Caki2 (cell line): Measurements from ENCODE around the gene MYG1. TPM values are rescaled to one million over a fixed set of nuclear protein-coding genes. Genes with fewer than 3 reads are reported as not detected.
A peak's percentile ranks its signal among the peaks of the same experiment; 100 is the strongest.
"Not testable (repeated sequence)": the region's sequence is repeated elsewhere in the genome, so short reads cannot be mapped to it uniquely, and the experiment has no call there.

Experiments
- DNase-seq: peaks from one replicate; pipeline ENCODE4 v3.0.0-alpha.2; 2015; ENCODE audit warnings: low read depth
- in situ Hi-C: cut with HindIII; loops from 2 replicates; pipeline ENCODE4 v1.10.0; 2016; ENCODE audit warnings: low sequenced_read_pairs, low pct_unique_long_range_greater_than_20kb, mixed read lengths
- total RNA-seq: library from RNA; depleted of rRNA; stranded (reverse); fragments of >200 nt; shearing (Covaris generic); gene quantifications from 2 replicates; pipeline ENCODE4 v1.2.3, GENCODE V29; 2014; ENCODE audit warnings: low replicate concordance

Gene MYG1
- total RNA-seq, 1 experiment from 2014 or later: 89.8 TPM

DNA sequence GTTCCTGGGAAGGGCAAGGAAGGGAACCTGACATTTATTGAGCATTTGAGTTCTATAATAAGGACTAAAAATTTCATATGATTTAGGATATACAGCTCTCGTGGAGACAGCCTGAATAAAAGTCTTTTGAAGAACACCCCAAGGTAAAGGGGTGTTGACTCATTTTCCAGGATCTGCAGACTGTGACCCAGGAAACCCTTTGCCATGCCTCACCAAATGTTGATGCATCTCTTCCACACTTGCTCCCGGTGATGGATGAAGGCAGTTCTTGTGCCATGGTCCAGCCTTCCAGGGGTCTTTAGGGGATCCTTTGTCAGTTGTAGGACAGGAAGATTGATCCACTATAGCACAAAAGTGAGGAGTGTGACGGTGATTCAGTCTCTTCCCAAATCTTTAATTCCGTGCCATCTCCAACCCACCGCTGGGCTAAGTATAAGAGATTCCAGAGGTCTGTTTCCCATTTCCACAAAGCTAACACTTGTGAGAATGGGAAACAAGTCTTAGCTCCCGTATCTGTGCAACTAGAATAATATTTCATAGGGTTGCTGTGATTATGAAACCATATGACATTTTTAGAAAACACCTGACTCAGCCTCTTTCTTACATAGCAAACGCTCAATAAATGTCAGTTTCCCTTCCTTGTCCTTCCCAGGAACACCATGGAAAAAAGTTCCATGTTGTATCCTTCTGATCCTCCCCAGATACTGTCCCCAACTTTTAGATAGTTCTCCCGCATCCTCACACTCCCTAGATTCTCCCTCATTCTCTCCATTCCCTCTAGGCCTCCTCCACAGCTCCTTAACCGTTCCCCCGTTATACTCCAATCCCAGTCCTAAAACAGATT is 21.1 kb downstream of the MYG1 start:
- no peak for DNase-seq
- in situ Hi-C loops: no loop called here

DNA sequence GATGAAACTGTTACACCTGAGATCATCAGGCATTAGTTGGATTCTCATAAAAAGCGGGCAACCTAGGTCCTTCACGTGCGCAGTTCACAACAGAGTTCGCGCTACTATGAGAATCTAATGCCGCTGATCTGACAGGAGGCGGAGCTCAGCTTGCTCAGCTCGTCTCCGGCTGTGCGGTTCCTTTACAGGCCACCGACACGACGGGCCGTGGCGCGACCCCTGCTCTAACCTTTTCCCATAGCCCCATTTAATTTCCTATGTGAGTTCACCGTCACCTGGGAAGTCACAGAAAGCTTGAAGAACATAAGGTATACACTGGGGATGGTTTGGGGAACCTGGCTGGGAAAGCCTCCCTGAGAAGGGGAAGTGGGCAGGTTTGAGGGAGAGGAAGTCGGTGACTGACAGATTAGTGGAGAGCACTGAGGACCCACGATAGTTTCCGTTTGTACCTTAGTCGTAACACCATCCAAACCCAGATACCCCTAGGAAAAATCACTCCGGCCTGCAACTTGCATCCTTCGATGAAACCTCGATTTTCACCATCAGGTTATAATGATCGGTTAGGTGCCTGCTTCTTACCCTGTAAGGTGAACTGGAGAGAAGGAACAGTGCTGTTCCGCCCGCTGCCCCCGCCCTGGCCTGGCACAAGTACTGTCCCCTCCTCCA is 24.8 kb downstream of the MYG1 start:
- in situ Hi-C loops: no loop called here
- no peak for DNase-seq

DNA sequence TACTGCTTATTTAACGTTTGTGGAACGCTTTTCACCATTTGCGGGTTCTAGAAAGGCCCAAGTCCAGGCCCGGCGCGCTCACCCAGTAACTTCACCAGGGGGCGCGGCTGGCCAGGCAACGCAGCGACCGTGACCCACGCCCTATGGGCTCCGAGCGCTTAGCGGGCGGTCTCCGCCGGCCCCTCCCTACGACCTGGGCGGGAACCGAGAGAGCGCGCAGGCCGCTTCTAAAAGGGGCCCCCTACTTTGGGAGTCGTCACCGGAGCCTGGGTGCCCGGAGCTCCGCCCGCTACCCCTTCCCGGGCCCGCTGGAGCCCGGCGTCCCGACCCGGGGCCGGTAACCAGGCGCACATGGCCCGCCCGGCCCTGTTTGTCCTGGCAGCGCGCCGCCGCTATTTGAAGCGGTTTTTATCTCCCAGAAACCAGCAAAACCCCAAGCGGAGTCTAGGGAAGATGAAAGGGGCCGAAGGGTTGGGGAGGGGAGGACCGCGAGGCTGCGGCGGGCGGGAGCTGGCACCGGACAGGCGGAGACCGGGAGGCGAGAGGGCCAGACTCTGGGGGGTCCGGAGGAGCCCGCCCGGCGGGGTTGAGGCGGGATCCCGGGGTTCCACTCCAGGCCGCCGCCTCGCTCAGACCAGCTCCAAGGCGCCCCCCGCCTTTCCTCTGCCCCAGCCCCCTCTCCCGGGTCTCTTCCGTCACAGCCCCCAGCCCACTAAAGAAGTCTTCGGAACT is 25.4 kb downstream of the MYG1 start:
- DNase-seq: peak; percentile 93
- in situ Hi-C loops: no loop called here

DNA sequence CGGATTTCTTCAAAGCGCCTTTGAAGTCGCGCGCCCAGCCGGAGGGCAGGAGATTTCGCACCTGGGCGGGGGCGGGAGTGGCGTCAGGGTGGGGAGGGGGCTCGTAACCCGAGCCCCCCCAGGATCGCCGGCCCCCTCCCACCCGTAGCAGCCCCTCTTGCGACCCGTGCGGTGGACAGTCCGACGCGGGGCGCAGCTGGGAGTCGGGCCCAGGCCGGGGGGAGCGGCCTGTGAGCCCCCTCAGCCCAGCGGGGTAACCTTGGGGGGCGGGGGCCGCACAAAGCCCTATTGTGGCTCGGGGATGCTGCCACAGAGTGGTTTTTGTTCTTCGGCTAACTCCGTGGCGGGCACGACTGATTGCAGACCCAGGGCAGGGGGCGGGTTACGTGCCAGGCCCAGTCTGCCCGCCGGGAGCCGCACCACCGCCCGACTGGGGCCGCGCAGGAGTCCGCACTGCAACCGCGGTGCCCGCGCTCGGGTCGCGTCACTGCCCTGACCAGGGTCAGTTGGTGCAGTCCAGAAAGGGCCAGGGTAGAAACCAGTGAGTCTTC is 26.1 kb downstream of the MYG1 start:
- no peak for DNase-seq
- in situ Hi-C loops: no loop called here

DNA sequence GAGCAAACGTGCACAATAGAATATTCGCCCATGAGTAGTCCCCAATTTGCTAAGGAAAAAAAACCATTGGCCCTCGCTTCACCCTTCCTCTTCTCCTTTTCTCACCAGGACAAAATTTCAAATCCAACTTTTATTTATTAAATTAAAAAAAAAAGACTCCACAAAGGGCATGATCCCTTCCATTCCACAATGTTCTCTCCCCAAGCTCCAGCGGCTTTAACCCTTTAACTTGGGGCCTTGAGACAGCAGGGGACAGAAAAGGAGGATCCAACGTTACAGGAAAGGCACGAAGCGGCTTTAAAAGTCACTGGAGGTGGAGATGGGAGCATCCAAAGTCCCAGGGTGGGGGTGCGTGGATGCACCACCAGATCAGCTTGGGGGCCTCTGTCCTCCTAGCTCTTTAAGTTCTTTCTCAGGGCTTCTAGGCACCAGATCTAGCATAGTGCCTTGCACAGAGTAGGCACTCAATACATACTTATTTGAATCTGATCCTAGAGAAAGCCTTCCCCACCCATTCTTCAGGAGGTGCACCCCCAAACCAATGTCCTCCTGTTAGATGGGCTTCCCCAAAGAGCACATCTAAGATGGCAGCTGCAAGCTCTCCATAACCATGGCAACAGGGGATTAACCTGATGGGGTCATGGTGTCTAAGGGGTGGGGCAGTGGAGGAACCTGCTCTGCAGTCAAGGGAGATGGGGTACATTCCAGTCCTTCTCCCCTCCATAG is 27.1 kb downstream of the MYG1 start:
- in situ Hi-C loops: no loop called here

DNA sequence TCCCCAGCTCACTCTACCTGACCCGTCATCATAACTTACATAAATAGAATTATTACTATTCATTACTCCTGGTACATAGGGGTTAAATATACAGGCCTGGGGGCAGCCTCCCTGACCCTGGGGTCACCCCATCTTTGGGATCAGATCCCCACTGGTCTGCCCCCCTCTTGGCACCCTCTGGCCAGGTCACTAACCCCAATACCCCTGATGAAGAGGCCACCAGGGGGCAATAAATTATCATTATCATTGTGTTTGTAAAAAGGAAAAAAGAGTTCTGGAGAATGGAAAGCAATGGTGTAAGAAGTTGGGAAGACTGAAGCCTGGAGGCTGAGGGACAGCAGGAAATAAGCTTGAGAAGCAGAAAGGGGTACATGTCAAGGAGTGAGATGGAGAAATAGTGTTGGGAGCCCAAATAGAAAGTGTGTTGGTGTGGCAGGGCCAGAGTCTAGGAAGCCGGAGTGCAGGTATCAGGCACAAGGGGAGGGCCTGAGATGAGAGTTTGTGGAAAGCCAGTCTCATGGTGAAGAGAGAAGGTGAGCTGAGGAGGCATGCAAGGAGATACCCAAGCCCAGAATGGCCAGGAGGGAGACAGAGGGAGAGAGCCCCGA is 28.0 kb downstream of the MYG1 start:
- in situ Hi-C loops: no loop called here
- peak; percentile 45 for DNase-seq

More for the DNA sequence above, 27.1 kb downstream of the MYG1 start:
- DNase-seq: no peak

DNA sequence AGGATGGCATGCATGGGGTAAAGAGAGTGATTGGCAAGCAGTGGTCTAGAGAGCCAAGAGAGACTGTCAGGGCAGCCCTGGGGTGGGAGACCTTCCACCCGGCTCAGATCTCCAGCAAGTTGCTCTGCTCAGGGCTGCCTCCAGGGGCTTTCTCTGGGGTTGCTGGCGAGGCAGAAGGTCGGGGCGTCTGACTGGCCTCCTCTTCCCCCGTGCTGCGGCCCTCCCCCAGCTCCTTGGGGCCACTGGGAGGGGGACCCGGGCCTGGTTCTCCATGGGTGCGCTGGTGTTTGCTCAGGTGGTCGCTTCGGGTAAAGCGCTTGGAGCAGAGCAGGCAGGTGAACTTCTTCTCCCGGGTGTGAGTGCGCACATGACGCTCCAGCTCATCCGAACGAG is 28.5 kb downstream of the MYG1 start:
- DNase-seq: no peak
- in situ Hi-C loops: no loop called here

DNA sequence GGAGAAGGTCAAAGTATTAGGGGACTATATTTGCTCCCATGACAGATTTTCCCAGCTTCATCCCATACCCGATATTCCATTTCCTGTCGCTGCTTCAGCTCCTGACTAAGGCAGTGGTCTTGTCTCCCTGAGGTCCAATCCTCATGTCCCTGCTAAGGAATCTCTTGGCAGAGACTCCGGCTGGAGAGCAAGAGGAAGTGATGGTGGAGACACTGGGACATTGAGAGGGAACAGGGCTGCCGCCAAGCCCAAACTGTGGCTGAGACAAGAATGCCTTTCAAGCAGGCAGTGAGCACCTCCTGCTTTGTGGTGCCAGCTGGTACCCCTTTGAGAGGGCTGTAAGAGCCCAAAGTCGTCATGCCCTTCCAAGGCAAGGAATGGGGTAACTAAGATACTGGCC is 31.2 kb downstream of the MYG1 start:
- in situ Hi-C loops: no loop called here

DNA sequence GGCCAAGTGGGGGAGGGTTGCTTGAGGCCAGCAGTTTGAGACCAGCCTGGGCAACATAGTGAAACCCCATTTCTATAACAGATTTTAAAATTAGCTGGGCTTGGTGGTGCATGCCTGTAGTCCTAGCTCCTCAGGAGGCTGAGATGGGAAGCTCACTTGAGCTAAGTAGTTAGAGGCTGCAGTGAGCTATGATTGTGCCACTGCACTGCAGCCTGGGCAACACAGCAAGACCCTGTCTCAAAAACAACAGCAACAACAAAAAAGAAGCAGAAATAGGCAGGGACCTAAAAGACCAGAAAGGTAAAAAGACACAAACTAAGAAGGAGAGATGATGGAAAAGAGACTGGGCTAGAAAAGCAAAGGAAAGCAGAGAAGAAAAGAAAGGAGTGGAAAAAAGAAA is 32.8 kb downstream of the MYG1 start:
- in situ Hi-C loops, DNase-seq: not testable (repeated sequence)

More for the DNA sequence above, 31.2 kb downstream of the MYG1 start:
- DNase-seq: no peak

DNA sequence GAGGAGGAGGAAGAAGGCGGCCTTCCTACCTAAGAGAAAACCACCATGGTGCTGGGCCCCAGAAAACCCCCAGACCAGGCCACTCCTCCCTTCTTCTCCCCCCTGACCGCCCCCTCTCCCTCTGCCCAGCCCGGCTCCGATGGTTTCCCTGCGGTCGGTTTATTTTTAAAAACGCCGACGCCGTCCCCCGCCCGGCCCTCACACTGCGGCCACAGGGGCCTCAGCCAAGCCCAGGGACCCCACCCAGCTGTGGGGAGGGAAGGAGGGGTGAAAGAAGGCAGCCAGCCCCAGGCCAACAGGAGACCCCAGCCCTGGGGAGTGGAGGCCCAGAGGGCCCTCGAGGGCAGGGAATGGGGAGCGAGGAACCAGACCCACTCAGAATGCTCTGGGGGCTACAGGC is 33.2 kb downstream of the MYG1 start:
- no peak for DNase-seq
- in situ Hi-C loops: no loop called here

DNA sequence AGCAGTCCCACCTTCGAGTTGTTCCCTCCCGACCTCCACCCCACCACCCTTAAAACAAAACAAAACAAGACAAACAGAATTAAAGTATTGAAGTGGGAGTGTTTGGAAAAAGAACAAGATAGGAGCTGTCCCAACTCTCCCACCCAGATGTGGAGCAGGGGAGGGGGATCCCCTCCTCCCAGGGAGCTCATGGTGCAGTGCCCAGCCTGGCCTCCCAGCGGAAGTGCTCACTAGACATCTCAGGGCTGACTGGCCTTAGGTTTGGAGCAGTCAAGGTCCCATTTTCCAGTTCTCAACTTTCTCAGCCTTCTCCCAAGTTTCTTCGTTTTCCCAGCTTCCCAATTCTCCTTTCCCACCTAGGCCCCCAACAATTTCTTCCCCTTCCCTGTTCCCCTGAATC is 33.8 kb downstream of the MYG1 start:
- no peak for DNase-seq
- in situ Hi-C loops: no loop called here

DNA sequence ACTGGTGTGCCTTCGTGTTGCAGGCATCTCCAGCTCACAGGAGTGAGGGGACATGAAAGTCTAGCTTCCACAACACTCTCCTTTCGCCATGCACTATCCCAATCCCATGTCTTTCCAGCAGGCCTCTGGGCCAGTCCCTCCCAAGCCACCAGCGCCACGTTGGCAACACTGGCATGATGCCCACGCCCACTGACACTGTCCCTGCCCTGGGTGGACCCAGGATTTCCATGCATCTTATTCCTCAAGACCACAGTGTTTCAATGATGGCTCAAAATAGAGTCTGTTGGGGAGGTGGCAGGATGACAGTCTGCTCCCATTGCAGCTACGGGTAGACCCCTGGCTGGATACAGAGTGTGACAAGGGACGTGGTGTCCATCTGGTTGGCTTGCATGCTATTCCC is 34.4 kb downstream of the MYG1 start:
- DNase-seq: no peak
- in situ Hi-C loops: no loop called here

DNA sequence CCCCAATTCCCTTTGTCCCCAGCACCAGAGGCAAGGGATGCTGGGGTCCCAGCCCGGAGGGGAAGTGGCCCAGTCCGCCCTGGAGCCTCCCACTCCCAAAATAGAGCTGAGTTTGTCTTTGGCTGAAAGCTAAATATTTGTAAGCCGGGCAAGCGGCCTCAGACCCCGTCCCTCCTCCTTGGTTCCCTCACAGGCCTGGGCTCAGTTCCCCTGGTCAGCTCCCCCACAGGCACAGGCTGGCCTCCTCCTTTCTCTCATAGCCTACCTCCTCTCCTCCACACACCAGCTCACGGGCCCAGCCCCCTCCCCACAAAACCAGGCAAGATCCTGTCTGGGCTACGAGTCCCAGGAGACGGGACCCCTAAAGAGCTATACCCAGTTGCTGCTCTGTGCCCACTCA is 35.3 kb downstream of the MYG1 start:
- DNase-seq: no peak
- in situ Hi-C loops: no loop called here

DNA sequence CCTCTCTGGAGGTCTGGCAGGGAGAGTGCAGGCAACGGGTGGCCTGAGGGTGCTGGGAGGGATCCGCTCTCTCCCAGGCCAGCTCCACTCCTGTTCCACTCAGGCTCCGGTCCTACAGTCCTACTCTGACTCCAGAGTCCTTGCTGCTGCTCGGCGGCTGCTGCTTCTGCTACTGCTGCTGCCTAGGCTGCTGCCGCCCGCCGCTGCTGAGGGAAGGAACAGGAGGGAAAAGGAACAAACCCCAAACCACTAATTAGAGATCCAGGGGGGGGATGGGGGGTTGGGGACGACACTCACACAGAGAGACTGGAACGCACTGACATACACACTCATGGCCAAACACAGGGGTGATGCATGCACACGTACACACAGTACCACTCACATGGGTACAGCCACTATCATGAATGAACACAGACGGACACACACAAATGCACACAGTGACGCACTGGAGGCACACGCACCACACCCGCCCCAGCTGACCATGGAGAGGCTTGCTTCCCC is 36.7 kb downstream of the MYG1 start, which contains the start of gene SP7:
TSS of gene SP7 (minus strand) at position 174 of the 501 bp plus-strand sequence. CDS start 708 bp downstream, outside the sequence.
- in situ Hi-C loops: no loop called here

DNA sequence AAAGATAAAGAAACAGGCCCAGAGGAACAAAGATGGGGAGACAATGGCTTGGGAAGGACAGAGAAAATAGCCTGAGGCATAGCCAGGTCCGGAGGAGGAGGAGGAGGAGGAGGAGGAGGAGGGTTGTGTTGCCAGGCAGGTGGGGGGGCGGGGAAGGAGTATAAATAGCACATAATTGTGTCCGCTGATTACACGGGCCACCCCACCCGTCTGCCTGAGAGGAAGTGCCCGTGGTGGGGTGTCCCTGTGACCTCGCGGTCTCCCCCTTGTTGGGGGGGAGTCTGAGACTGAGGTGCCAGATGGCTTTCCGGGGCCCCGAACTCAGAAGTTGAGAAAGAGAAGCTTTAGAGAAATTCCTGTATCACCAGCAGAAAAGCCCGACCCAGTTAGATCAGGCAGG is 38.5 kb downstream of the MYG1 start:
- in situ Hi-C loops: no loop called here
- DNase-seq: no peak

More for the DNA sequence above, 36.7 kb downstream of the MYG1 start, which contains the start of gene SP7:
- no peak for DNase-seq

DNA sequence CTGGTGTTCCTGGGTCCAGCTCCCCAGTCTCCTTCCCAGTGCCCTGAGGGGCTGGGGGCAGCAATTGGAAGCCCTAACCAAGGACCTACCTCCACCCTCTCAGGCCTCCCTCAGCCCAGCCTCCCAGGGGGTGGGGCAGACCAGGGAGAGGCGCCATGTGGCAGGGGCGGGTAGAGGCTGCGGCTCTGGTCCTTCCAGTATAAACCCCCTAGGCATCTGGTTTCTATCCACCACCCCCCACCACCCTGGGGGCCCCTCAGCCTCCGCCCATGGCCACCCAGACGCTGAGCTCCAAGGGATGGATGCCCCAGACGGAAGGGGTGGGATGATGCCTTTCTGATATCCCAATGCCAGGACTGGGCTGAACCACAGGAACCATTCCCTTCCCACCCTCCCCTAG is 39.4 kb downstream of the MYG1 start:
- in situ Hi-C loops: no loop called here
- DNase-seq: no peak

DNA sequence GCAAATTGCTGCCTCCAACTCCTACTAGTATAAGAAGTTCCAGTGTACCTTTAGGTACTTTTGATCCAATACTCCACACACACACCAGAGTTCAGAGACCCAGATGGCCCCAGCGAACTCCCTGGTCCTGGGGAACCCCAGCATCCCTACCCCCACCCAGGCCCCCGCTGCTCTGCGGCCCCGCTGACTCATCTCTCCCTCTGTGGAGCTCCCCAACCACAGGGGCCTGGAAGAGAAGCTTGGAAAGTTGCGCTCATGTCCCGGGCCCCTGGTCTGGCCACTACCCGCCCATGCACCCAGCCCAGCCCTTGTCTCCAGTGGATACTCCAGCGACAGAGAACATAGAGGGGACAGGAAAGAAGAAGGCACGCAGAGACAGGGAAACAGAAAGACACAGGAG is 40.9 kb downstream of the MYG1 start:
- no peak for DNase-seq
- in situ Hi-C loops: loop anchor here (10.0 kb wide), 1 partner anchor 84 kb away; the partner anchor contains the start of gene AMHR2
